Measurements from ENCODE around the gene VKORC1. TPM values are rescaled to one million over a fixed set of nuclear protein-coding genes. Genes with fewer than 3 reads are reported as not detected.

Gene VKORC1
- total and polyA plus RNA-seq, 5 donors from 2014 or later: 38.1 to 113 (median 103) TPM

GRCh38 chr16:31078597-31079341 lies 15.8 kb downstream of the VKORC1 start:
- H3K9me3 ChIP-seq (ENCODE audit: control insufficient read depth in 2 of 2, low read length in 2 of 2): no peaks in the 10 kb centered on the region
- peaks cover 42% of the 10 kb centered on the region for H3K36me3 ChIP-seq (ENCODE audit: control insufficient read depth, insufficient read depth, low read length)
- no peak overlapping the region for H3K27ac ChIP-seq (ENCODE audit: insufficient read depth, low read length, poor library complexity, severe bottlenecking)
- Mint-ChIP-seq H3K9me3 (no peaks in the 10 kb centered on the region), H3K27me3 (peaks cover 3% of the 10 kb centered on the region), H3K4me1 (peaks cover 5 to 50% (median 14%) of the 10 kb centered on the region in 4 donors), H3K27ac (no peak overlapping the region), H3K36me3 (peaks cover 29% of the 10 kb centered on the region), H3K4me3 (peak overlapping the region in 1 of 4 donors; percentile 62)
- ATAC-seq (ENCODE audit: low read depth in 2 of 2): no peak
- no peak overlapping the region for H3K4me3 ChIP-seq (ENCODE audit: low read depth, low read length)
- peaks cover 18% of the 10 kb centered on the region for H3K4me1 ChIP-seq (ENCODE audit: control insufficient read depth, insufficient read depth, low read length, poor library complexity, severe bottlenecking)
- DNase-seq: no peak
- H3K27me3 ChIP-seq (ENCODE audit: control insufficient read depth, insufficient read depth, low read length): no peaks in the 10 kb centered on the region

- Mint-ChIP-seq H3K27me3 (peaks cover 4% of the 10 kb centered on the region), H3K27ac (no peak overlapping the region), H3K36me3 (peaks cover 26% of the 10 kb centered on the region), H3K4me3 (peak overlapping the region in 2 of 4 donors; percentile 15 to 27), H3K4me1 (peaks cover 5 to 52% (median 15%) of the 10 kb centered on the region in 4 donors), H3K9me3 (no peaks in the 10 kb centered on the region)
- Histone ChIP-seq H3K36me3 (ENCODE audit: control insufficient read depth, insufficient read depth, low read length) (peaks cover 42% of the 10 kb centered on the region), H3K4me3 (ENCODE audit: low read depth, low read length) (no peak overlapping the region), H3K27me3 (ENCODE audit: control insufficient read depth, insufficient read depth, low read length) (no peaks in the 10 kb centered on the region), H3K4me1 (ENCODE audit: control insufficient read depth, insufficient read depth, low read length, poor library complexity, severe bottlenecking) (peaks cover 19% of the 10 kb centered on the region), H3K27ac (ENCODE audit: insufficient read depth, low read length, poor library complexity, severe bottlenecking) (no peak overlapping the region), H3K9me3 (ENCODE audit: control insufficient read depth in 2 of 2, low read length in 2 of 2) (no peaks in the 10 kb centered on the region)
- DNase-seq (no peak), ATAC-seq (ENCODE audit: low read depth in 2 of 2) (no peak)
These were observed 16.8 kb downstream of the VKORC1 start for GRCh38 chr16:31077592-31078396.

GRCh38 chr16:31077024-31077423 lies 17.6 kb downstream of the VKORC1 start:
- H3K36me3 Mint-ChIP-seq: peaks cover 26% of the 10 kb centered on the region
- H3K27ac Mint-ChIP-seq: no peak overlapping the region
- Histone ChIP-seq H3K9me3 (ENCODE audit: control insufficient read depth in 2 of 2, low read length in 2 of 2) (no peaks in the 10 kb centered on the region), H3K4me1 (ENCODE audit: control insufficient read depth, insufficient read depth, low read length, poor library complexity, severe bottlenecking) (peaks cover 24% of the 10 kb centered on the region), H3K36me3 (ENCODE audit: control insufficient read depth, insufficient read depth, low read length) (peaks cover 42% of the 10 kb centered on the region), H3K27ac (ENCODE audit: insufficient read depth, low read length, poor library complexity, severe bottlenecking) (no peak overlapping the region), H3K27me3 (ENCODE audit: control insufficient read depth, insufficient read depth, low read length) (no peaks in the 10 kb centered on the region), H3K4me3 (ENCODE audit: low read depth, low read length) (no peak overlapping the region)
- no peaks in the 10 kb centered on the region for H3K9me3 Mint-ChIP-seq
- ATAC-seq (ENCODE audit: low read depth in 2 of 2) (no peak), DNase-seq (no peak)
- peak overlapping the region in 2 of 4 donors; percentile 31 to 90 for H3K4me3 Mint-ChIP-seq
- H3K27me3 Mint-ChIP-seq: peaks cover 4% of the 10 kb centered on the region
- H3K4me1 Mint-ChIP-seq: peaks cover 5 to 56% (median 22%) of the 10 kb centered on the region in 4 donors

GRCh38 chr16:31076319-31076718 lies 18.3 kb downstream of the VKORC1 start:
- no peak overlapping the region for H3K27ac ChIP-seq (ENCODE audit: insufficient read depth, low read length, poor library complexity, severe bottlenecking)
- Mint-ChIP-seq H3K27ac (no peak overlapping the region), H3K36me3 (peaks cover 26% of the 10 kb centered on the region), H3K9me3 (no peaks in the 10 kb centered on the region), H3K4me1 (peaks cover 5 to 58% (median 28%) of the 10 kb centered on the region in 4 donors), H3K27me3 (peaks cover 4% of the 10 kb centered on the region), H3K4me3 (peak overlapping the region in 2 of 4 donors; percentile 90 to 92)
- ATAC-seq (ENCODE audit: low read depth in 2 of 2) (no peak), DNase-seq (no peak)
- peaks cover 42% of the 10 kb centered on the region for H3K36me3 ChIP-seq (ENCODE audit: control insufficient read depth, insufficient read depth, low read length)
- H3K4me3 ChIP-seq (ENCODE audit: low read depth, low read length): no peak overlapping the region
- no peaks in the 10 kb centered on the region for H3K27me3 ChIP-seq (ENCODE audit: control insufficient read depth, insufficient read depth, low read length)
- H3K9me3 ChIP-seq (ENCODE audit: control insufficient read depth in 2 of 2, low read length in 2 of 2): no peaks in the 10 kb centered on the region
- H3K4me1 ChIP-seq (ENCODE audit: control insufficient read depth, insufficient read depth, low read length, poor library complexity, severe bottlenecking): peaks cover 30% of the 10 kb centered on the region

GRCh38 chr16:31074814-31075183 lies 19.8 kb downstream of the VKORC1 start:
- H3K4me3 Mint-ChIP-seq: peak overlapping the region; percentile 90 to 97 (median 93)
- H3K4me3 ChIP-seq (ENCODE audit: low read depth, low read length): peak overlapping the region; percentile 100
- no peaks in the 10 kb centered on the region for H3K9me3 ChIP-seq (ENCODE audit: control insufficient read depth in 2 of 2, low read length in 2 of 2)
- no peaks in the 10 kb centered on the region for H3K27me3 ChIP-seq (ENCODE audit: control insufficient read depth, insufficient read depth, low read length)
- H3K36me3 ChIP-seq (ENCODE audit: control insufficient read depth, insufficient read depth, low read length): peaks cover 29% of the 10 kb centered on the region
- H3K9me3 Mint-ChIP-seq: no peaks in the 10 kb centered on the region
- DNase-seq (no peak), ATAC-seq (ENCODE audit: low read depth in 2 of 2) (no peak)
- peaks cover 23% of the 10 kb centered on the region for H3K36me3 Mint-ChIP-seq
- peaks cover 4% of the 10 kb centered on the region for H3K27me3 Mint-ChIP-seq
- H3K27ac Mint-ChIP-seq: peak overlapping the region; percentile 97 to 100 (median 99)
- peaks cover 30% of the 10 kb centered on the region for H3K4me1 ChIP-seq (ENCODE audit: control insufficient read depth, insufficient read depth, low read length, poor library complexity, severe bottlenecking)
- H3K4me1 Mint-ChIP-seq: peaks cover 5 to 55% (median 28%) of the 10 kb centered on the region in 4 donors
- H3K27ac ChIP-seq (ENCODE audit: insufficient read depth, low read length, poor library complexity, severe bottlenecking): peak overlapping the region; percentile 96

- H3K27me3 Mint-ChIP-seq: peaks cover 4% of the 10 kb centered on the region
- ATAC-seq (ENCODE audit: low read depth in 2 of 2) (peak; percentile 86 to 89), DNase-seq (peak; percentile 97 to 100 (median 98))
- peak within 1 kb of the TSS; percentile 97 to 100 (median 99) for H3K27ac Mint-ChIP-seq
- Histone ChIP-seq H3K9me3 (ENCODE audit: control insufficient read depth in 2 of 2, low read length in 2 of 2) (no peaks in the 10 kb centered on the region), H3K4me3 (ENCODE audit: low read depth, low read length) (peak within 1 kb of the TSS; percentile 100), H3K27ac (ENCODE audit: insufficient read depth, low read length, poor library complexity, severe bottlenecking) (peak within 1 kb of the TSS; percentile 96), H3K4me1 (ENCODE audit: control insufficient read depth, insufficient read depth, low read length, poor library complexity, severe bottlenecking) (peaks cover 30% of the 10 kb centered on the region), H3K36me3 (ENCODE audit: control insufficient read depth, insufficient read depth, low read length) (peaks cover 28% of the 10 kb centered on the region), H3K27me3 (ENCODE audit: control insufficient read depth, insufficient read depth, low read length) (no peaks in the 10 kb centered on the region)
- H3K36me3 Mint-ChIP-seq: peaks cover 23% of the 10 kb centered on the region
- H3K4me3 Mint-ChIP-seq: peak within 1 kb of the TSS; percentile 90 to 98 (median 98)
- no peaks in the 10 kb centered on the region for H3K9me3 Mint-ChIP-seq
- H3K4me1 Mint-ChIP-seq: peaks cover 5 to 58% (median 29%) of the 10 kb centered on the region in 4 donors
These were observed 20.4 kb downstream of the VKORC1 start, which contains the start of the genes ZNF646 and ZNF668 for GRCh38 chr16:31073970-31074813. Gene ZNF646 (plus strand): TSS chr16:31074422. CDS start chr16:31076325, 1,903 bp downstream. Gene ZNF668 (minus strand): TSS chr16:31074240. CDS start chr16:31064459, 9,781 bp downstream.
